IMR-90 (cell line): Measurements from ENCODE around the gene GYG2. TPM values are rescaled to one million over a fixed set of nuclear protein-coding genes. Genes with fewer than 3 reads are reported as not detected.

ENCODE experiments used
- ATAC-seq: fragments of 200-7000 bp; cut with Tn5 transposase; 2 replicates; pipeline ENCODE4 v1.9.1; 2020; ENCODE audit warnings: low read depth, mild to moderate bottlenecking, moderate library complexity
- BruUV-seq: library from RNA; stranded (reverse); fragments of 400-500 nt; replicated peaks from 2 replicates; lab custom pipeline; 2021; lab: Mats Ljungman, UMichigan
- CTCF ChIA-PET: fragments of 300-600 bp; formaldehyde crosslinking; extraction: SDS; loops from one replicate; lab custom pipeline; 2021; ENCODE audit warnings: antibody characterized with exemption; lab: Yijun Ruan, JAX
- POLR2A ChIA-PET: fragments of 300-600 bp; sonication (Branson Sonifier 250); formaldehyde crosslinking; loops from one replicate; lab custom pipeline; 2022; ENCODE audit warnings: antibody characterized with exemption; ENCODE audit not compliant: unreplicated experiment; lab: Charles Lee
- DNase-seq: peaks from one replicate; pipeline ENCODE4 v3.0.0; 2013
- H2AFZ ChIP-seq: replicated peaks from 2 replicates; pipeline ENCODE3; 2013; ENCODE audit warnings: low read length, mild to moderate bottlenecking; ENCODE audit not compliant: poor library complexity
- H2AK5ac ChIP-seq: 2 replicates; pipeline ENCODE4 v1.6.1; 2013; ENCODE audit warnings: low read depth, low read length, inconsistent platforms
- H2AK9ac ChIP-seq: replicated peaks from 2 replicates; pipeline ENCODE3; 2013; ENCODE audit warnings: mild to moderate bottlenecking, low read depth, low read length, moderate library complexity; ENCODE audit not compliant: poor library complexity
- H2BK120ac ChIP-seq: 2 replicates; pipeline ENCODE4 v1.6.1; 2013; ENCODE audit warnings: low read depth, low read length, inconsistent platforms
- H2BK15ac ChIP-seq: 3 replicates; pipeline ENCODE4 v1.6.1; 2013; ENCODE audit warnings: low read depth, low read length, inconsistent platforms
- H2BK20ac ChIP-seq: 2 replicates; pipeline ENCODE4 v1.6.1; 2013; ENCODE audit warnings: low read depth, mild to moderate bottlenecking, inconsistent platforms, low read length, moderate library complexity
- H2BK5ac ChIP-seq: 2 replicates; pipeline ENCODE4 v1.6.1; 2013; ENCODE audit warnings: mild to moderate bottlenecking, low read depth, low read length, inconsistent platforms; ENCODE audit not compliant: poor library complexity, severe bottlenecking
- H3K14ac ChIP-seq: replicated peaks from 2 replicates; pipeline ENCODE4 v1.6.1; 2013; ENCODE audit warnings: low read depth, low read length, inconsistent platforms
- H3K18ac ChIP-seq: 2 replicates; pipeline ENCODE4 v1.6.1; 2013; ENCODE audit warnings: low read depth, low read length, control low read depth
- H3K23ac ChIP-seq: 2 replicates; pipeline ENCODE4 v1.6.1; 2013; ENCODE audit warnings: low read depth, low read length, inconsistent platforms
- H3K27ac ChIP-seq: 2 replicates; pipeline ENCODE4 v1.5.1; 2013; ENCODE audit warnings: mild to moderate bottlenecking, control low read depth, low read length; ENCODE audit not compliant: insufficient read depth
- H3K27me3 ChIP-seq: 2 replicates; pipeline ENCODE4 v1.6.1; 2013; ENCODE audit warnings: low read length; ENCODE audit not compliant: control insufficient read depth, insufficient read depth
- H3K36me3 ChIP-seq: 2 replicates; pipeline ENCODE4 v1.6.1; 2013; ENCODE audit warnings: low read length, mixed read lengths; ENCODE audit not compliant: control insufficient read depth, insufficient read depth
- H3K4ac ChIP-seq: 2 replicates; pipeline ENCODE4 v1.6.1; 2013; ENCODE audit warnings: low read depth, low read length, inconsistent platforms
- H3K4me1 ChIP-seq: 2 replicates; pipeline ENCODE4 v1.6.1; 2013; ENCODE audit warnings: low read length, mixed read lengths; ENCODE audit not compliant: control insufficient read depth, insufficient read depth
- H3K4me2 ChIP-seq: 2 replicates; pipeline ENCODE4 v1.6.1; 2013; ENCODE audit warnings: low read depth, mild to moderate bottlenecking, control low read depth, low read length, moderate library complexity
- H3K4me3 ChIP-seq: 2 replicates; pipeline ENCODE4 v1.5.1; 2013; ENCODE audit warnings: low read depth, mild to moderate bottlenecking, control low read depth, low read length, moderate library complexity; ENCODE audit not compliant: insufficient read depth
- H3K56ac ChIP-seq: 2 replicates; pipeline ENCODE4 v1.6.1; 2013; ENCODE audit warnings: low read length, inconsistent platforms; ENCODE audit not compliant: insufficient read depth; ENCODE audit errors: extremely low read depth
- H3K79me1 ChIP-seq, 2 experiments: 2 replicates each; pipeline ENCODE4 v1.6.1; 2013; ENCODE audit warnings: low read length in 2 of 2, inconsistent platforms in 1 of 2, low read depth in 1 of 2
- H3K9ac ChIP-seq: 2 replicates; pipeline ENCODE4 v1.6.1; 2013; ENCODE audit warnings: low read depth, low read length, control low read depth
- H3K9me1 ChIP-seq: 2 replicates; pipeline ENCODE4 v1.6.1; 2013; ENCODE audit warnings: low read length, inconsistent platforms; ENCODE audit not compliant: insufficient read depth
- H3K9me3 ChIP-seq: 2 replicates; pipeline ENCODE4 v1.6.1; 2013; ENCODE audit warnings: low read length; ENCODE audit not compliant: control insufficient read depth, insufficient read depth
- H4K20me1 ChIP-seq: 2 replicates; pipeline ENCODE4 v1.6.1; 2013; ENCODE audit warnings: low read length, inconsistent platforms; ENCODE audit not compliant: insufficient read depth
- H4K5ac ChIP-seq: 2 replicates; pipeline ENCODE4 v1.6.1; 2013; ENCODE audit warnings: mild to moderate bottlenecking, low read depth, low read length, control low read depth
- H4K8ac ChIP-seq, 2 experiments: 2 replicates each; pipeline ENCODE4 v1.6.1; 2013; ENCODE audit warnings: low read depth in 2 of 2, low read length in 2 of 2, control low read depth in 1 of 2, inconsistent platforms in 1 of 2
- H4K91ac ChIP-seq: 2 replicates; pipeline ENCODE4 v1.6.1; 2013; ENCODE audit warnings: low read depth, low read length, inconsistent platforms; ENCODE audit not compliant: insufficient read depth
- MAZ ChIP-seq: IDR thresholded peaks from 2 replicates; pipeline ENCODE4 v1.6.1; 2012; ENCODE audit warnings: low read depth, mild to moderate bottlenecking, low read length, improper control_type of control experiment, moderate library complexity, borderline replicate concordance
- WGBS, 2 experiments: methylation state at CpG; one replicate each; pipeline versions ENCODE4 v1.1.5 to v1.1.7; 2013; ENCODE audit warnings: missing lambda C conversion rate in 2 of 2; ENCODE audit not compliant: insufficient read length in 1 of 2; ENCODE audit errors: extremely low coverage in 2 of 2; 5-methylcytosine and 5-hydroxymethylcytosine counted together
- dilution Hi-C: fragments of 300-500 bp; cut with HindIII; formaldehyde crosslinking; loops from one replicate; pipeline ENCODE4 v1.14.3; 2018; ENCODE audit warnings: low sequenced_read_pairs; ENCODE audit not compliant: unreplicated experiment
- in situ Hi-C: fragments of 300-500 bp; cut with MboI; formaldehyde crosslinking; loops from 3 replicates; pipeline ENCODE4 v1.14.3; 2019; ENCODE audit warnings: low sequenced_read_pairs, inconsistent platforms, mixed read lengths
- intact Hi-C: fragments of 100-400 bp; cut with micrococcal nuclease; formaldehyde crosslinking; loops from 2 replicates; pipeline ENCODE4 v1.10.0; 2022
- polyA plus RNA-seq, 3 experiments: library from polyadenylated mRNA; depleted of rRNA; stranded (reverse); fragments of >200 nt; gene quantifications; 2 replicates each; pipeline ENCODE4 v1.2.3, GENCODE V29; 2012; ENCODE audit warnings: low replicate concordance in 1 of 3
- total RNA-seq: library from RNA; depleted of rRNA; stranded (reverse); fragments of >200 nt; gene quantifications from 2 replicates; pipeline ENCODE4 v1.2.3, GENCODE V29; 2012

The GYG2 gene
- total and polyA plus RNA-seq, 2 of the 4 experiments (the other 2 are of a cell fraction): 9.6 to 13.1 TPM

- intact Hi-C loops (no loop called here), dilution Hi-C loops (no loop called here)
- CTCF ChIA-PET: no interaction called here
Observed at GRCh38 chrX:2921193-2921592, 92.5 kb downstream of the GYG2 start.

More at GRCh38 chrX:2921193-2921592, 92.5 kb downstream of the GYG2 start:
- no peak overlapping the region for H4K5ac ChIP-seq
- H3K18ac ChIP-seq: no peak overlapping the region
- H2AK9ac ChIP-seq: no peak overlapping the region
- no TSS peak for BruUV-seq
- no peak overlapping the region for H2AFZ ChIP-seq
- POLR2A ChIA-PET: no interaction called here
- H3K4me1 ChIP-seq: 0 out of 2 replicates have a peak, but pooled peaks cover 1% of the 10 kb centered on the region
- no peak overlapping the region for H3K9ac ChIP-seq
- H3K27me3 ChIP-seq: no peaks in the 10 kb centered on the region
- no peak overlapping the region for H3K4ac ChIP-seq
- no peaks in the 10 kb centered on the region for H3K9me1 ChIP-seq
- no peaks in the 10 kb centered on the region for H3K79me1 ChIP-seq
- TF ChIP-seq MAZ: no peak
- no peak overlapping the region for H3K27ac ChIP-seq
- H2BK15ac ChIP-seq: no peak overlapping the region
- ATAC-seq (no peak), DNase-seq (no peak)
- in situ Hi-C loops: no loop called here
- no peak overlapping the region for H3K4me3 ChIP-seq
- H4K91ac ChIP-seq: no peak overlapping the region
- H3K14ac ChIP-seq: no peak overlapping the region
- H2BK5ac ChIP-seq: no peak overlapping the region
- H4K20me1 ChIP-seq: no peaks in the 10 kb centered on the region
- no peak overlapping the region for H2BK120ac ChIP-seq
- WGBS, 2 experiments: 29% methylated on average over 1 of the region's 1 CpG; no CpG with 5 or more reads in 1 of the 2 experiments
- no peak overlapping the region for H3K23ac ChIP-seq
- no peak overlapping the region for H3K56ac ChIP-seq
- peaks cover 3% of the 10 kb centered on the region; the same call in 1 of the 2 replicates for H3K36me3 ChIP-seq
- H3K4me2 ChIP-seq: no peak overlapping the region
- H2BK20ac ChIP-seq: no peak overlapping the region
- H2AK5ac ChIP-seq: no peak overlapping the region
- no peak overlapping the region for H4K8ac ChIP-seq
- H3K9me3 ChIP-seq: peaks cover 2% of the 10 kb centered on the region; the same call in 1 of the 2 replicates
